HFFc6 (cell line): ENCODE measurements around the gene RAB11FIP4. TPM values are rescaled to one million over a fixed set of nuclear protein-coding genes. Genes with fewer than 3 reads are reported as not detected.
A peak's percentile ranks its signal among the peaks of the same experiment; 100 is the strongest.

Experiments
- DNase-seq: peaks from one replicate; pipeline ENCODE4 v3.0.0-alpha.2; 2018
- H3K27ac Mint-ChIP-seq: 2 replicates; pipeline ENCODE4 v1.8.0; 2020; ENCODE audit warnings: mild to moderate bottlenecking, mixed read lengths
- H3K27me3 Mint-ChIP-seq: 2 replicates; pipeline ENCODE4 v1.8.0; 2021; ENCODE audit warnings: mild to moderate bottlenecking, moderate library complexity, mixed read lengths; ENCODE audit not compliant: insufficient read depth
- H3K36me3 Mint-ChIP-seq: 2 replicates; pipeline ENCODE4 v1.8.0; 2021; ENCODE audit warnings: low read depth, mixed read lengths
- H3K4me1 Mint-ChIP-seq: 2 replicates; pipeline ENCODE4 v1.8.0; 2020; ENCODE audit warnings: low read depth, mixed read lengths
- H3K4me3 Mint-ChIP-seq: 2 replicates; pipeline ENCODE4 v1.8.0; 2020; ENCODE audit warnings: mild to moderate bottlenecking, moderate library complexity, mixed read lengths
- H3K9me3 Mint-ChIP-seq: 2 replicates; pipeline ENCODE4 v1.8.0; 2020; ENCODE audit warnings: mild to moderate bottlenecking, mixed read lengths
- total RNA-seq, 6 experiments: library from RNA; stranded (reverse); fragmentation: NEBNext Ultra II Directional; extraction: Animal tissue kit (Norgen Biotek cat#: 25700); gene quantifications; 2 replicates in 1 of 6; 3 replicates in 5 of 6; pipeline ENCODE4 v1.2.3, GENCODE V29; 2021
- TF ChIP-seq, protein P1 (sequence below): fragments of 200-600 bp; sonication (generic); IDR thresholded peaks from 2 replicates; pipeline ENCODE4 v1.5.0; 2021; ENCODE audit warnings: antibody characterized with exemption, mild to moderate bottlenecking

RAB11FIP4 gene
- total RNA-seq, 6 experiments from 2014 or later: 0.02 to 0.38 (median 0.09) TPM

- H3K27ac Mint-ChIP-seq: no peak overlapping the region
- no peaks in the 10 kb centered on the region for H3K9me3 Mint-ChIP-seq
- peaks cover 32% of the 10 kb centered on the region for H3K27me3 Mint-ChIP-seq
- peak overlapping the region; percentile 20; the same call in 1 of the 2 replicates for H3K4me3 Mint-ChIP-seq
- no peaks in the 10 kb centered on the region for H3K36me3 Mint-ChIP-seq
- H3K4me1 Mint-ChIP-seq: no peaks in the 10 kb centered on the region
- TF ChIP-seq, protein P1, sequence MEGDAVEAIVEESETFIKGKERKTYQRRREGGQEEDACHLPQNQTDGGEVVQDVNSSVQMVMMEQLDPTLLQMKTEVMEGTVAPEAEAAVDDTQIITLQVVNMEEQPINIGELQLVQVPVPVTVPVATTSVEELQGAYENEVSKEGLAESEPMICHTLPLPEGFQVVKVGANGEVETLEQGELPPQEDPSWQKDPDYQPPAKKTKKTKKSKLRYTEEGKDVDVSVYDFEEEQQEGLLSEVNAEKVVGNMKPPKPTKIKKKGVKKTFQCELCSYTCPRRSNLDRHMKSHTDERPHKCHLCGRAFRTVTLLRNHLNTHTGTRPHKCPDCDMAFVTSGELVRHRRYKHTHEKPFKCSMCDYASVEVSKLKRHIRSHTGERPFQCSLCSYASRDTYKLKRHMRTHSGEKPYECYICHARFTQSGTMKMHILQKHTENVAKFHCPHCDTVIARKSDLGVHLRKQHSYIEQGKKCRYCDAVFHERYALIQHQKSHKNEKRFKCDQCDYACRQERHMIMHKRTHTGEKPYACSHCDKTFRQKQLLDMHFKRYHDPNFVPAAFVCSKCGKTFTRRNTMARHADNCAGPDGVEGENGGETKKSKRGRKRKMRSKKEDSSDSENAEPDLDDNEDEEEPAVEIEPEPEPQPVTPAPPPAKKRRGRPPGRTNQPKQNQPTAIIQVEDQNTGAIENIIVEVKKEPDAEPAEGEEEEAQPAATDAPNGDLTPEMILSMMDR: no peak
- no peak for DNase-seq
These were observed 754 bp downstream of the RAB11FIP4 start for GRCh38 chr17:31392002-31392855.

- Mint-ChIP-seq H3K4me3 (peak overlapping the region; percentile 20; the same call in 1 of the 2 replicates), H3K9me3 (no peaks in the 10 kb centered on the region)
These were observed 1.6 kb downstream of the RAB11FIP4 start for GRCh38 chr17:31392856-31393748.

DNA sequence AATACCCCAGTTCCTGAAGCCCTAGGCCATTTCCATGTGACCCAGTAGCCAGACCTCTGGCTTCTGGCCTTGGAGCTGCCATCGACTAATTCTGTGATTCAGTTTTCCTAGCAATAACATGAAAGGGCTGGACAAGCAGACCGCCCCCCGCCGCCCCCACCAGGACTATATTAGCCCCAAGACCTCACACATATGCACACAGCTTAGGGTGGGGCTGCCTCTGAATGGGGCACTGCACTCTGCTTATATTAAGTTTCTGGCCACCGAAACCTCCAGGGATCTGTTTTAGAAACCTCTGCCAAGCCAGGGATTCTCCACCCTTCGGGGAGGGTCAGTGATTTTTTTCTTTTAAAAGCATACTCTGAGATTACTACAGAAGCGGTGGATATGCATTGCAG lies 2.3 kb downstream of the RAB11FIP4 start:
- Mint-ChIP-seq H3K27me3 (peaks cover 39% of the 10 kb centered on the region), H3K4me1 (no peaks in the 10 kb centered on the region), H3K9me3 (no peaks in the 10 kb centered on the region), H3K27ac (no peak overlapping the region), H3K4me3 (no peak overlapping the region), H3K36me3 (no peaks in the 10 kb centered on the region)
- no peak for DNase-seq
- TF ChIP-seq, protein P1: no peak

More at GRCh38 chr17:31392856-31393748, 1.6 kb downstream of the RAB11FIP4 start:
- Mint-ChIP-seq H3K27me3 (peaks cover 39% of the 10 kb centered on the region), H3K4me1 (no peaks in the 10 kb centered on the region), H3K27ac (no peak overlapping the region), H3K36me3 (no peaks in the 10 kb centered on the region)
- no peak for DNase-seq
- TF ChIP-seq, protein P1: no peak

GRCh38 chr17:31394544-31394943 lies 3.1 kb downstream of the RAB11FIP4 start:
- no peak overlapping the region for H3K4me3 Mint-ChIP-seq
- DNase-seq: peak; percentile 66
- no peaks in the 10 kb centered on the region for H3K9me3 Mint-ChIP-seq
- TF ChIP-seq, protein P1: no peak
- H3K27ac Mint-ChIP-seq: no peak overlapping the region
- H3K36me3 Mint-ChIP-seq: no peaks in the 10 kb centered on the region
- H3K4me1 Mint-ChIP-seq: no peaks in the 10 kb centered on the region
- peaks cover 38% of the 10 kb centered on the region for H3K27me3 Mint-ChIP-seq

- Mint-ChIP-seq H3K4me3 (no peak overlapping the region), H3K36me3 (no peaks in the 10 kb centered on the region), H3K9me3 (no peaks in the 10 kb centered on the region), H3K27ac (no peak overlapping the region), H3K27me3 (peaks cover 36% of the 10 kb centered on the region), H3K4me1 (no peaks in the 10 kb centered on the region)
- no peak for DNase-seq
- TF ChIP-seq, protein P1: no peak
These were observed 5.9 kb downstream of the RAB11FIP4 start for GRCh38 chr17:31397256-31397939.
